ENCODE results near the gene NHEJ1. TPM values are rescaled to one million over a fixed set of nuclear protein-coding genes. Genes with fewer than 3 reads are reported as not detected.

Gene NHEJ1
- total RNA-seq, 1 experiment from 2014 or later: 32.7 TPM

GRCh38 chr2:219168932-219169331 is 8.3 kb upstream of the NHEJ1 start:
- no peak for DNase-seq (ENCODE audit: extremely low read depth, low read depth)

GRCh38 chr2:219168526-219168925 is 7.9 kb upstream of the NHEJ1 start:
- DNase-seq (ENCODE audit: extremely low read depth, low read depth): no peak

- no peak for DNase-seq (ENCODE audit: extremely low read depth, low read depth)
Measured at GRCh38 chr2:219167997-219168396, 7.4 kb upstream of the NHEJ1 start.

DNA sequence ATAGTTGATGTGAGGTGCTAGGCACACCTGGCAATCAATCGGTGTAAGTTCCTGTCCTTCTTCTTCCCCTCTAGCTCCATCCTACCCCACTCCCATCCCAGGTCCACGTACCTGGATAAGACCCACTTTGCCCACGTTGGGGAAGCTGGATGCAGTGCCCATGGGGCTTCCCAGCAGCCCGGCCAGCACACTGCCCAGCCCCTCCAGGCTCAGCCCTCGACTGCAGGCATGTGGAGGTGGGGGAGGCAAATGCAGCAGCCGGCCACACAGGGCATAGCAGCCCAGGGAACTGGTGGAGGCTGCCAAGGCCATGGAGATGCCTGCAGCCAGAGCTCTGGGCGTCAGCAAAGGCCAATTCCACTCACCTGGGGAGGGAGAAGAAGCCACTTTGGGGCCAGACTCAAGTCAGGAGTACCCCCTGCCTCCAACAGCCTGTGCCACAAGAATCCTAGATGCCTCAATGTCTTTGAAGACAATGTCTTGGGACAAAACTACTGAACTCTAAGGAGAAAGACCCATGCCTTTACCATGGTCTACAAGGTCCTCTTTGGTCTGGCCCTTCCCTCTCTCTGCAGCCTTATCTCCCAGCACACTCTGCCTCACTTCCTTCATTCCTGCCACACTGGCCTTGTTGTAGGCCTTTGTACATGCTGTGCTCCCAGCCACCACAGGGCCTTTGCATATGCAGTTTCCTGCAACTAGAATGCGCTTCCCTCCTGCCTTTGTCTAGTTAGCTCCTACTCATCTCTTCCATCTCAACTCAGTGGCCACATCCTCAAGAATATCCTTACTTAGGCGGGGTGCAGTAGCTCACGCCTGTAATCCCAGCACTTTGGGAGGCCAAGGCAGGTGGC is 4.7 kb upstream of the NHEJ1 start:
- DNase-seq (ENCODE audit: extremely low read depth, low read depth): no peak

GRCh38 chr2:219163156-219163555 is 2.5 kb upstream of the NHEJ1 start:
- no peak for DNase-seq (ENCODE audit: extremely low read depth, low read depth)

DNA sequence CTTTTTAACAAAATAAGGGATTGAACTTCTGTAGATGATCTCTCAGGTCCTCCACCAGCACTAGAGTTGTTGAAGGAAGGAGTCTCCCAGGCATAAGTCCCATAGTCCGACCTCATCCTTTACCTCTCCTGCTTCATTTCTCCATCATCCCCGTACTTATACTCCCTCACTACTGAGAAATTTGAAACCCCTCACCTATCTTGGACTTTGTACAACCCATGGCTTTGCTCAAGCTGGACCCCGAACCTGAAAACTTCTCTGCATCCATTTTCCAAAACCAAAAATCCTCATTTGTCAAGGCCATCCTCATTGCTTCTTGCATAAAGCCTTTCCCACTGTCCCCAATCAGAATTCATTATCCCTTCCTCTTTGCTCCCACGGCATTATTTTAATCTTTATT is 482 bp upstream of the NHEJ1 start:
- DNase-seq (ENCODE audit: extremely low read depth, low read depth): no peak

GRCh38 chr2:219159771-219160185 is 837 bp downstream of the NHEJ1 start:
- no peak for DNase-seq (ENCODE audit: extremely low read depth, low read depth)

- DNase-seq (ENCODE audit: extremely low read depth, low read depth): no peak
Measured at GRCh38 chr2:219158586-219158985, 2.0 kb downstream of the NHEJ1 start.

DNA sequence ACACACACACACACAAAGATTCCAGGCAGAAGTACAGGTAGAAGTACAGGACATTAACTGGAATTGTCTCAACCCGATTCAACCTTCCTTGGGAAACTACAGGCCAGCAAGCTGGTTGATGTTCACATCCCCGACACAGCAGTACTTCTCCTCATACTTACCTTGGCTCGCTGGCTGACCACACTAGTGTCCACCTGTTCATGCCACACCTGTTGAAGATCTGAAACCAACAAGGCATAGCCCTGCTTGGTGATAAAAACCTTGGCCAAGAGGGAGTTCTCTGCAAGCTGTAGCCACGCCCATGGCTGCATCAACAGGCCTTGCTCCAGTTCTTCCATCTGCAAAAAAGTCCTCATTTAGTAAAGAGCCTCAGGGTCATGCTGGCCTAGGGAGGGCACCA is 2.6 kb downstream of the NHEJ1 start:
- DNase-seq (ENCODE audit: extremely low read depth, low read depth): no peak

DNA sequence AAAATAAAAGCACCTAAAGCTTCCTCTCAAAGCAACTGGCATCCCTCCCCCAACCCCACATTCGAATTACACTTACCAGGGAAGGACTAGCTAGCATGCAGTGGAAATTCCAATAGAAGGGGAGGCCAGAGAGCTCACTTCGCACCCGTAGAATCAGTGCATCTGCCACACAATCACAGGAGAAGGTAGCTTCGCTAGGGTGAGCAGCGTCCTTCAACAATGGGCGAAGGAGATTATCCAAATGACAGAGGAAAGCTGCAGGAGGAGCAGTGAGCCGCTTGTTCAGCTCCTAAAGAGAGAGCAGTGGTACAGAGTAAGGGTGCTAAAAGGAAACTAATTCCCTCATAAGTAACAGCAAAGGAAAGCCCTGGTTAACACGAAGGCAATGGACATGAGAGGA is 3.2 kb downstream of the NHEJ1 start:
- no peak for DNase-seq (ENCODE audit: extremely low read depth, low read depth)

DNA sequence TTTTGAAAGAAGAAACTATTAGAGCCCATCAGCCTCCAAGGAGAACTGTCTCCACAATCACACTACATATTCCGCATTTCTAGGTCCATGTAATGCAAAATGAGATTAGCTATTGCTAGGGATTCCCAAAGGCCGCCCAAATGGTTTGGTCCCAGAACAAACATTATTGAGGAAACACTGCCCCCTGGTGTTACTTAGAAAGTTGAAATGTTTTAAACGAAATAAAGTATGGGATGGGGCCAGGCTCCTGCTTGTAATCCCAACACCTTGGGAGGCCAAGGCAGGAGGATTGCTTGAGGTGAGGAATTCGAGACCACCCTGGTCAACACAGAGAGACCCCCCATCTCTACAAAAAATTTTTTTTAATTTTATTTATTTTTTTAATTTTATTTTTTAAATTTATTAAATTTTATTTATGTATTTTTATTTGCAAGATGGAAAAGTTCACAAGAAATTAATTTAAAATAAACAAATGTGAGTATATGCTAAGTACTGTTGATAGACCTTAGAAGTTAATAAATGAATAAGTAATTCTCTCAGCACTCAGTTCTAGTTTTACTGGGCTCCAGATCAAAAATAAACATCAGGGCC is 5.5 kb downstream of the NHEJ1 start:
- peak; percentile 84 for DNase-seq (ENCODE audit: extremely low read depth, low read depth)

GRCh38 chr2:219149667-219150066 is 10.9 kb downstream of the NHEJ1 start:
- no peak for DNase-seq (ENCODE audit: extremely low read depth, low read depth)

DNA sequence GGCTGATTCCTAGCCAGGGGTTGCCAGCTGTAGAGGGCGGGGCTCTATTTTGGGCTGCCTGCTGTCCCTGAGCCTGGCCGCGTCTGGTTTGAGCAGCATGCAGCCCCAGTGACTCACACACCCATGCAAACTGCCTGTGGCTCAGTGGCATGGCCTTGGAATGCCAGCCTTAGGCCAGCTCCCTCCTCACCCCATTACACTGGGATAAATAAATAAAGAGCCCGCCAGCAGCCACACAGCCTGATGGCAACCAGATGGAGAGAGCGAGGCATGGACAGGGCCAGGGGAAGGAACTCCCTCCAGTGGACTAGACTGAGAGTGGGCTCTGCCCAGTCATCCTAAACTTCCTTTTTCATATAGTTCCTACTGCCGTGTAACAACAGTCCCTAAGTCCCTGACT is 18.3 kb downstream of the NHEJ1 start:
- DNase-seq (ENCODE audit: extremely low read depth, low read depth): no peak

DNA sequence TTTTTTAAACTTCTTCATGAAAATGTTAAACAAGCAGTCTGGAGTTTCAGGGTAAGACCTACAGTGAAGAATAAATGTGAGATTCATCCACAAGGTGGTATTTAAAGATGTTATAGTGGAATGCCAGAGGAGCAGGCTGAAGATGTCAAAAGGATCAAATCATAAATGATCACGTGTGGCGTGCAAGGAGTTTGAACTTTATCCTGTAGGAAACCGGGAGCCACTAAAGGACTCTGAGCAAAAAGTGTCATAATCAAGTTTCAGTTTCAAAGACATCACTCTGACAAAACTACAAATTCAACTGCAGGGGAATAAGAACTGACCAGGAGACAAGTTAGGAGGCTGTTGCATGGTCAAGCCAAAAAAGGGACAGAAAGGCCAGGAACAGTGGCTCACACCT is 19.9 kb downstream of the NHEJ1 start:
- no peak for DNase-seq (ENCODE audit: extremely low read depth, low read depth)

GRCh38 chr2:219133976-219134375 is 26.6 kb downstream of the NHEJ1 start:
- no peak for DNase-seq (ENCODE audit: extremely low read depth, low read depth)

DNA sequence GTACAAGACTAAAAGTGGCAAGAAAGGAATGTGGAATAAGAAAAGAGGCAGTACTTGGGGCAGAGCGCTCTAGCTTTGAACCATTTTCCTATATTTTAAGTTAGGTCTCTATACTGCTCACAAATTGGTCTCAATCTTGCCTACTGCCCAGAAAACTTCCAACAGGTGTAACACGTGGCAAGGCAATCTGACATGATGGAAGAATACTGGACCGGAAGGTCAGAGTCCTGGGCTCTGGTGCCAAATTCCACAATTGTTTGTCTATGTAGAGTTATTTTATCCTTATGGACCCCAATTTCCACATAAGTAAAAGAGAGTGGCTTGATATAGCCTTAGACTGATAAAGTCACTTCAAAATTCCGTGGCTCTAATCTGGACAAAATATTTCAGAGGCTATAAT is 28.9 kb downstream of the NHEJ1 start:
- no peak for DNase-seq (ENCODE audit: extremely low read depth, low read depth)

DNA sequence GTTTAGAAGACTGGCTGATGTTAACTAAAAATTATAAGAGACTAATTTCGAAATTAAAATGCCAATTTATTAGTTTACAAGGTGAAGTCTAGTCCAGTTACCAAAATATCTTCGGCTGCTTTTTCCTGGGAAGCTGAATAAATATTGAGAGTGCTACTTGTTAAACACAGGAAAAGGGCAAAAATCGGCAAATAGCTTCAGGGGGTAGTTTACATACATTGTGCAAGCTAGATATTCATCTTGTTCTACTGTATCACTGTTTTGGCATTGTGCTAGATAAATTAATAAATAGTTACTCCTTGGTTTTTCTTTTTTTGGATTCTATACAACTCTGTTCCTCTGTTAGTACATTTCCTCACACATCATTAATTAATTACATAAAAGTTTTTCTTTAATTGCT is 29.3 kb downstream of the NHEJ1 start:
- no peak for DNase-seq (ENCODE audit: extremely low read depth, low read depth)

- no peak for DNase-seq (ENCODE audit: extremely low read depth, low read depth)
Measured at GRCh38 chr2:219129589-219129988, 31.0 kb downstream of the NHEJ1 start.

GRCh38 chr2:219128396-219128795 is 32.2 kb downstream of the NHEJ1 start:
- DNase-seq (ENCODE audit: extremely low read depth, low read depth): no peak

DNA sequence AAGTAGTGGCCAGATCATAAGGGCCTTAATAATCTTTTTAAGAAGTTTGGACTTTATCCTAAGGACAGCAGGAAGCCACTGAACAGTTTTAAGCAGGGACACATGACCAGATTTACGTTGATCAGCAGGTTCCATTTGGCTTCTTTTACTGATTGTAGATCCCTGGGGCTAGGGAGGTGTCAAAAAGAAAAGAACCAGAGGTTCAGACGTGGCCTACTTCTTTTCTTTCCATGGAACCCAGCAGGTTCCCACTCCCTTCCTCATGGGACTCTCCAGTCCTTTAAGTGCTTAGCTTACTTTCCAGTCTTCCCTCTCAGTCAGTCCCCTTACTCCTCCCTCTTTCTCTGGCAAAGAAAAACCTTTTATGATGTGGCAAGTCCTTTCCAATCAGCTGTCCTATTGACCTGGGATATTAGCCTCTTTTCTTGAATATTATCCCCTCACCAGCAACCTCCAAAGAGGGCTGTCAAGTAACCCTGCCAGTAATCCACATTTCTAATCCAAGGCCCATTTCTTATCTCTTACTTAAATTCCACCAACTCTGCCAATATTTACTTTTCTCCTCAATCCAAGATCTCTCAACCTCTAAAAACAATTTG is 33.5 kb downstream of the NHEJ1 start:
- DNase-seq (ENCODE audit: extremely low read depth, low read depth): no peak

DNA sequence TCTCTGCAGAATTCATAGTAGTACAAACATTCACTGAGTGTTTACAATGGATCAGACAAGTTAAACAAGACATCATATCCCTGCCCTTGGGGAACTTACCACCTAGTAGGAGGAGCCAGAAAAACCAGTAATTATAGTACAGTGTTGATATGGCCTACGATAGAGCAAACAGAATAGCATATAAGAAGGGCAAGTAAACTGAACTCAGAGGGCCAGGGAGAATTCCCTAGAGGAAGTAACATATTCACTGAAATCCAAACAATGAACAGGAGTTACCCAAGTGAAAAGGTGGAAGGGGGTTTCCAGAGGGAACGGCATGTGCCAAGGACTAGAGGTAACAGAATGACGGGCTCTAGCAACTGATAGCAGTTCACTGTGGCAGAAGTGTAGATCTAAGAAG is 34.1 kb downstream of the NHEJ1 start:
- DNase-seq (ENCODE audit: extremely low read depth, low read depth): no peak

DNA sequence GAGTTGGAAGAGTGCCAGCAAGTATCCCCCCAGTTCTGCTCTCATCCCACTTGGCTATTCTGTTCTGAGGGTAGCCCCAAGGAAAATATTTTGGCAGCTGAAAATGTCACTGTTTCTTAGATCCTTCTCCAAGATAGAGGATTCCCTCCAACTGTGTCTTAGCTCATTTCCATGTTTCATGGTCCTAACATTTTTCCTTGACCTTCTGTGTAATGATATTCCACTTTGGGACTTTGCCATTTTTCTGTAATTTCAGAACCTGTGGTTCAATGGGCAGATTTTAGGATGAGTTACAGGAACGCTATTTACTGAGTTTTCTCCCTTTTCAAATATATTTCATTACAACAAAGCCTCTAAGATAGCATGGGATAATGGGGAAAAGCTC is 34.7 kb downstream of the NHEJ1 start:
- no peak for DNase-seq (ENCODE audit: extremely low read depth, low read depth)

All from NCI-H460 (cell line).